ENCODE data around the gene LUM. TPM values are rescaled to one million over a fixed set of nuclear protein-coding genes. Genes with fewer than 3 reads are reported as not detected.

Gene LUM
- 206 TPM for total RNA-seq

DNA sequence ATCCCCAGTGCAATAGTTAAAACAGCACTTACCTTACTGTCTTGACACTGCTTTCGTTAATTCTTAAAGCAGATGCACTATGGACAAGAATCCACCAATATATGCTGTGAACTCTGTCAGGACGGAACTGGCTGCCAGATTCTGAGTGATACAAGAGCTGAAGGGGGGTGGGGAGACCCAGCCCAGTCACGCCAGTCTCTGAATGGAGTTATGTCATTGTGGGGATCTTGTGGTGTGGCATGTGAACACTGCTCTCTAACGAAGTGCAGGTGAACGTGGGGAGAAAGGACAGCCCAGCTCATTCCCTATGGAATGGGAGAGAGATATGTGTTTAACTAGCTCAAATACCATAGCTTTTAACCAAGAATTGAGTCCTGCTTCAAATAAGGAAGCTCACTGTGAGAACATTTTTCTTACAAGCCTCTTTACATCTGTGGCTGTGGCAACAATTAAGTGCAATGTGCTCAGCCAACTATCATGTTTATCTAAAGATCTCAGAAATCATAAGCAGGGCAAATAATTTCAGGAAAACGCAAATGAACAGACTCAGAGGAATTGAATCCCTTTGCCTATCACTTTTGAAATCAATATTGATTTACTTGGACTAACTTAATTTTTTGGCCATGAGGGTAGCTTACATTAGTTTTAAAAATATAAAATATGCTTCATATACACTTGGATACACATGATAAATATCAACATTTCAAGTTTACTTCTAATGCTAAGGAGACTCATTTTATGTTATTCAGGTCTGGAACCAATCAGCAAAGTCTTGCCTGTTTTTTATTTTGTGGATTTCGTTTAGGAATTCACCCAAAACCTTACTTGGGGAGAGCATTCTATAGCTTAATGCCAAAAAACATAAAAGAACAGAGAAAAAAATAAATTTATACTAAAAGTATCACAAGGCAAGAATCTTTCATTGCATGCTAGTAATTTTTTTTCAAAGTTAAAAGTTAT, at the start of gene LUM:
LUM (minus strand) TSS at position 129 of the 960 bp plus-strand sequence. CDS start 2,515 bp downstream, outside the sequence.
- ATAC-seq: peak; percentile 90
- peak; percentile 67 for DNase-seq (ENCODE audit: low spot score)
- intact Hi-C loops (cut with DNase I): no loop called here

GRCh38 chr12:91161009-91161408, 49.7 kb upstream of the LUM start:
- intact Hi-C loops (cut with DNase I): loop anchor here (2.0 kb wide), 1 partner anchor 40 kb away; no protein-coding TSS in a partner anchor
- DNase-seq (ENCODE audit: low spot score) (no peak), ATAC-seq (no peak)

DNA sequence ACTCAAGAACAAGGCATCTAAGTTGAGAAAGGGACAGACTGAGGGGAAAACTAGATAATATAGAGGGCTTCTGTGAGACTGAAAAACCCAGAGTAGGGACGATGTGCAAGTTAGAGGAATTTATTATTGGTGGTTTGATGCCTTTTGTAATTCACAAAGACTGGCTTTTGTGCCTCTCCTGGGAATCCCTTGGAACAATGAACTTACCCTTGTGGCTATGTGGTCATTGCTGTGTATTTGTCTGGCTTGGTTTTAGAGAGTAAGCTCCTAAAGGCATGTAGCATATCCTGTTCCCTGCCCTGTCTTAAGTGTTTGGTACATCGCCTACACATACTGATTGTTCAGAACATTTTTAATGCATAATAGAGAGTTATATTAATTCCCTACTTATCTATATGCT, 44.7 kb upstream of the LUM start:
- DNase-seq (ENCODE audit: low spot score) (no peak), ATAC-seq (peak; percentile 59)
- intact Hi-C loops (cut with DNase I): no loop called here

- no peak for ATAC-seq
- no peak for DNase-seq (ENCODE audit: low spot score)
- intact Hi-C loops (cut with DNase I): no loop called here
Observed at GRCh38 chr12:91154131-91154530, 42.8 kb upstream of the LUM start.

DNA sequence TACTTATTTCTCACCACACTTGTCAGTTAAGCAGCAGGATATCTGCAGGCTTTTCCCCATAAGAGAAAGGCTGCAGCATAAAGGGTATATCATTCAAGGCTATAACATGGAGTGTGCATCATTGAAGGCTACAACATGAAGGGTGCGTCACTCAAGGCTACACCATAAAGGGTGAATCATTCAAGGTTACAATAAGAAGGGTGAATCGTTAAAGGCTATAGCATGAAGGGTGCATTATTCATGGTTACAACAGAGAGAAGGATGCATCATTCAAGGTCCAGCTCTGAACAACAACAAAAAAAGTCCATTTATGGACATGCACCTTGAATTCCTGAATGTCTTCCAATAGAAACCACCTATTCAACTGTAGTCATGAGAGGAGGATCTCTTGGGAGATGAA, 32.8 kb upstream of the LUM start:
- ATAC-seq (no peak), DNase-seq (ENCODE audit: low spot score) (no peak)
- intact Hi-C loops (cut with DNase I): no loop called here

- intact Hi-C loops (cut with DNase I): no loop called here
- DNase-seq (ENCODE audit: low spot score) (no peak), ATAC-seq (no peak)
Observed at GRCh38 chr12:91143206-91143605, 31.9 kb upstream of the LUM start.

DNA sequence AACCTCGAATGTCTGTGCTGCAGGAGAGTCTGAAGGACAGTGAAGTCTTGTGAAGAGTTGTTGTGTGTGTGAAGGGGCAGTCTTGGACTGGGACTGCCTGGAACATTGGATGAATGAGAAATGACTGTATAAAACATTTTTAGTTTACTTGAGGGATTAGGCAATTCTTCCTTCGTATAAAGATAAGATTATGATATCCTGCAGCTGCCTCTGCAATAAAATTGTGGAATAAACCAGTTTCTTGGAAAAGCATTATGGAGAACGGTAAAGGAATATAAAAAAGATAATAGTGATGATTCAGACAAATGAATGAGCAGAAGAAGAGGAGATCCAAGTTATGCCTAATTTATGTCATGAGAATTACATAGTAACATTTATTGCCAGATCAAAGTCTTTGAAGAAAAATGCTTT, 30.9 kb upstream of the LUM start:
- intact Hi-C loops (cut with DNase I): no loop called here
- no peak for DNase-seq (ENCODE audit: low spot score)
- peak; percentile 48 for ATAC-seq

- intact Hi-C loops (cut with DNase I): no loop called here
- ATAC-seq (peak; percentile 94), DNase-seq (ENCODE audit: low spot score) (no peak)
Observed at GRCh38 chr12:91140026-91140931, 29.0 kb upstream of the LUM start.

DNA sequence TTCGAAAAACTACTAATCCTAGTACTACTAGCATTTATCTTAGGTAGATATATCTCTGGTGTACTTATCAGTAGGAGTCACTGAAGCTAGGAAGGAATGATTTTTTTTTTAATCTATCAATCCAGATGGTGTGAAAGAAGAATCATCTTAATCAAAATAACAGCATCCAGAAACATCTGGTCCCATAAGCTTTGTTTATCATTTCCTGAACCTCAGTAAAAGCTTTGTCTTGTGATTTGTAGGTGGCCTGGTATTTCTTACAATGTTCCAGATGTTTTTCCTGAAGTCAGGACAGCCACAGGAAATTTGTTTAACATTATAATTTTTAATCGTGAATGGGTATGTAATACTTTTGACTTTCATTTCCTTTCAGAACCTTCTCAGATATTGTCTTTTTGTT, 28.0 kb upstream of the LUM start:
- ATAC-seq (no peak), DNase-seq (ENCODE audit: low spot score) (no peak)
- intact Hi-C loops (cut with DNase I): no loop called here

GRCh38 chr12:91138337-91138920, 27.1 kb upstream of the LUM start:
- DNase-seq (ENCODE audit: low spot score): no peak
- intact Hi-C loops (cut with DNase I): no loop called here
- ATAC-seq: peak; percentile 16

DNA sequence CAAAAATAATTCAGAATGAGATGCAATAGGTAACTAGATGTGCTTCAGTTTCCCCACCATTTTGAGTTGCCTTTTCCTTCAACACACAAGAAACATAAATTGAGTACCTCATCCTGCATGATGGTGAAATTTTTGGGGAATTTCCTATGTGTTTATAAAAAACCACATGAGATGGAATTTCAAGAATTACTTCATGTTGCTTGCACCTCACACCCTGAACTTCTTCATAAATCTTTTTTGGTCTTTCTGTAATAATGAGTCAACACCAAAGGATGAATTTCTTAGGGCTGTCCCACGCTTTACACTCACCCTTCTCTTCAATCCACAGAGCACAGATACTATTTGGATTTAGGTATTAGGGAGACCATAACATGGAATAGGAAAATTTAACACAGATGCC, 22.6 kb upstream of the LUM start:
- no peak for DNase-seq (ENCODE audit: low spot score)
- intact Hi-C loops (cut with DNase I): no loop called here
- no peak for ATAC-seq

DNA sequence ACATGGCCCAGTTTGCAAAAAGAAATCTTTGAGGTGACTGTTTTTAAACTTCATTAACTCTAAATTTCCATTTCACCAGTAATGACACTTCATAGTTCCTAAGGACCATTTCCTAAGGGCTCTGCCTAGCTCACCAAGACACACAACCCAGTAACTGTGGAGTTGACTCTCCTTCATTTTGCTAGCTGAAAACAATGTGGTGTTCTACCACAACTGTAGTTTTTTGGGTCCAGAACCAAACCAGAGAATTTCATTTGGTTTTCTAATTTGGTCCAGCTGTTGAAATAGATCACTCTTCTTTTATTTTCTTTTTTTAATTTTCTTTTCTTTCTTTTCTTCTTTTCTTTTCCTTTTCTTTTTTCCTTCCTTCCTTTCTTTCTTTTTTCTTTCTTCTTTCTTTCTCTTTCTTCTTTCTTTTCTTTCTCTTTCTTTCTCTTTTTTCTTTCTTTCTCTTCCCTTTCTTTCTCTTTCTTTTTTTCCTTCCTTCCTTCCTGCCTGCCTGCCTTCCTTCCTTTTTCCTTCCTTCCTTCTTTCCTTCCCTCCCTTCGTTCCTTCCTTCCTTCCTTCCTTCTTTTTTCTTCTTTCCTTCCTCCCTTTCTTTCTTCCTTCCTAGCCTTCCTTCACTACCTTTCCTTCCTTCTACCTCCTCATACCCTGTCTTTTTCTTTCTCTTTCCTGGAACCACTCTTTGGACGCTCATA, 18.5 kb upstream of the LUM start:
- intact Hi-C loops (cut with DNase I): no loop called here
- no peak for DNase-seq (ENCODE audit: low spot score)
- ATAC-seq: no peak

- peak; percentile 27 for ATAC-seq
- DNase-seq (ENCODE audit: low spot score): no peak
- intact Hi-C loops (cut with DNase I): no loop called here
Observed at GRCh38 chr12:91127751-91128150, 16.5 kb upstream of the LUM start.

DNA sequence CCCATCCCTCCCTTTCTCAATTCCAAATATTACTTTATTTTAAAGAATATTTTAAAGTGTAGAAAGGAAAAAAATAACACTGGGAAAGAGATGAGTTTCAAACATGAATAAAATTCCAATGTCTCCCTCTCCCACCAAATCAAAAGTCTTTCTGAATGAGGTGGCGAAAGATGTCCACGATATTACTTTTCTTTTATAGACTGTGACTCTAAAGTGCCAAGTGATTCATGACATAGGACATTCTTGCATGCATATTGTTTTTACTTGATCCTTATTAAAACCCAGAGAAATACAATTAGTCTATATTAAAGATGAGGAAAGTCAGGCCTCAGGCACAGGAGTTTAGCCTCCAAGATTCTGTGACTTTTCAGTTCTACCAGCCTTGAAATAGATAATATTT, 16.0 kb upstream of the LUM start:
- intact Hi-C loops (cut with DNase I): no loop called here
- DNase-seq (ENCODE audit: low spot score): no peak
- ATAC-seq: no peak

DNA sequence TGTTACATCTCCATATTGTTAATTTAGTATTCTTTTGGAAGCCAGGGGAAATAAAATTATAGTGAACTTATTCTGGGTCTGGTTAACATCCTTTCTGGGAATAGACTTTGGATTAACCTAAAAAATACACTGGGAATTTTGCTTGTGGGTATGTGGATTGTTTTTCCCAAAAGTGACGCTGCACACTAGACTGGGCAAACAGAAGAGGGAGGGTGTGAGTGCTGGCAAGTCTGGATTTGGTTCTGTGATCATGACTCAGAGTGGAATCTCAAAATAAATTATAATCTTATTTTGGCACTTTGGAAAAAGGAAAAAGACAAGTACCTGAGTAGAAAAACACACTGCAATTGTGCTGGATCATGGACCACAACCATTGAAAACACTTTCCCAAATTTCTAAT, 15.2 kb upstream of the LUM start:
- intact Hi-C loops (cut with DNase I): no loop called here
- peak; percentile 85 for ATAC-seq

DNA sequence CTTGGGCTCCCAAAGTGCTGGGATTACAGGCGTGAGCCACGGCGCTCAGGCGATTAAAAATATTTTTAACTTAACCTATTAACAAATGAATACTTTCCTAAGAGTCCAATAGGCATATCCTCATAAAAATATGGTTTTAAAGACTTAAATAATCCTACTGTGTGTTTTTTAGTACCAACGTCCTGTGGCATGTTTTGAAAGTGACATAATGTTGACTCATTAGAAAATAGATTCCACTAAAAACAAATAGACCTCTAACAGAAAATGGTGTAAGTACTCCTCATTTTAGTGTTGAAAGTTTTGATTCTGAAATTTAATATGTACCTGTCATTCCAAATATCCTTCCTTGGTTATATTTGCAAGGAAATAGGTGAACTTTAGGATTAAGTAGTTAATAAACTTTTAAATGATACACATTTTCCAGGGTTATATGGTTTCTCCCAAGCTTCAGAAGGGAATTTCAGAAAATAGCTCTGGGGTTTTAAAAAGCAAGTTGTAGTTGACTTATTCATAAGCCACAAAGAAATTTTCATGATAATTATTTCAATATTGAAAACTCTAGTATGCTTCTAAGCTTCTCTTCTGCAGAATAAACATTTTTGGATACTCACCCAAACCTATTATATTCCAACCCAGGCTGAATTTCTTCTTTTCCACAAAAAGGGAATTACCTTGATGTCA, 12.1 kb upstream of the LUM start:
- ATAC-seq: no peak
- no peak for DNase-seq (ENCODE audit: low spot score)
- intact Hi-C loops (cut with DNase I): no loop called here

More for the DNA sequence above, 15.2 kb upstream of the LUM start:
- no peak for DNase-seq (ENCODE audit: low spot score)

GRCh38 chr12:91120781-91121180, 9.5 kb upstream of the LUM start:
- ATAC-seq (no peak), DNase-seq (ENCODE audit: low spot score) (no peak)
- intact Hi-C loops (cut with DNase I): no loop called here

DNA sequence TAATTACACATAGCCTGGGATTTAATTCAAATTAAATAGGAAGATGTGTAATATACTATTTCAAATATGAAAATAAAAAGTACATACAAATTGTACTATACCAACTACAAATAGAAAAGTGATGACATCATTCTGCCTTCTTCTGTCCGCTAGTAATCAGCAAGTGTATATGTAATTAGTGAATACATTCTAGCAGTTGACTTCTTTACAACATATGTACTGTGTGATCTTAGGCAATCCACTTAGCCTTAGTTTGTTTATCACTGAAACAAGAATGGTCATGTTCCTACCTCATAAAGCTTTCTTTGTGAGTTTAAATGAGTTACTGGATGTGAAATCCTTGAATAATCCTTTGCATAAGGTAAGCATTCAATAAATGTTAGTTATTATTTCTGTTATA, 7.8 kb upstream of the LUM start:
- intact Hi-C loops (cut with DNase I): no loop called here
- ATAC-seq (no peak), DNase-seq (ENCODE audit: low spot score) (no peak)
